OCI-LY1 (cell line): ENCODE data around the gene VAV3.

Source experiments
- H2AFZ ChIP-seq: fragments of 200-600 bp; sonication (generic), shearing (Covaris generic); 2 replicates; pipeline ENCODE4 v1.6.0; 2014; ENCODE audit warnings: antibody characterized with exemption, mild to moderate bottlenecking, low read length
- H3F3A ChIP-seq: fragments of 200-600 bp; sonication (generic), shearing (Covaris generic); 2 replicates; pipeline ENCODE4 v1.6.0; 2014; ENCODE audit warnings: mild to moderate bottlenecking, antibody characterized with exemption, low read length, moderate library complexity; ENCODE audit not compliant: insufficient read depth
- H3K27ac ChIP-seq: fragments of 200-600 bp; sonication (generic); 2 replicates; pipeline ENCODE4 v1.5.1; 2014; ENCODE audit warnings: low read length, mixed run types, mild to moderate bottlenecking, low read depth; ENCODE audit not compliant: poor library complexity, severe bottlenecking
- H3K27me3 ChIP-seq: fragments of 200-600 bp; sonication (generic); 2 replicates; pipeline ENCODE4 v1.6.0; 2014; ENCODE audit warnings: antibody characterized with exemption, mild to moderate bottlenecking, low read length, moderate library complexity; ENCODE audit not compliant: insufficient read depth
- H3K36me3 ChIP-seq: fragments of 200-600 bp; sonication (generic); 2 replicates; pipeline ENCODE4 v1.6.1; 2014; ENCODE audit warnings: mild to moderate bottlenecking, antibody characterized with exemption, low read length, moderate library complexity, mixed read lengths; ENCODE audit not compliant: insufficient read depth
- H3K4me1 ChIP-seq: fragments of 200-600 bp; sonication (generic); 2 replicates; pipeline ENCODE4 v1.5.1; 2014; ENCODE audit warnings: mild to moderate bottlenecking, low read length, moderate library complexity; ENCODE audit not compliant: insufficient read depth, severe bottlenecking
- H3K4me2 ChIP-seq: fragments of 200-600 bp; sonication (generic), shearing (Covaris generic); 2 replicates; pipeline ENCODE4 v1.6.1; 2014; ENCODE audit warnings: low read length
- H3K4me3 ChIP-seq: fragments of 200-600 bp; sonication (generic); 2 replicates; pipeline ENCODE4 v1.5.1; 2014; ENCODE audit warnings: low read length, low read depth, mild to moderate bottlenecking, mixed read lengths; ENCODE audit not compliant: poor library complexity, severe bottlenecking
- H3K79me2 ChIP-seq: fragments of 200-600 bp; shearing (Covaris generic); 2 replicates; pipeline ENCODE4 v1.6.1; 2016; ENCODE audit warnings: mixed run types, low read length, mixed read lengths; ENCODE audit not compliant: insufficient read depth
- H3K9ac ChIP-seq: fragments of 200-600 bp; sonication (generic), shearing (Covaris generic); 2 replicates; pipeline ENCODE4 v1.6.1; 2014; ENCODE audit warnings: mild to moderate bottlenecking, low read length, mixed read lengths
- H3K9me2 ChIP-seq: fragments of 200-600 bp; sonication (generic), shearing (Covaris generic); 2 replicates; pipeline ENCODE4 v1.6.1; 2014; ENCODE audit warnings: low read depth, mild to moderate bottlenecking, low read length, mixed read lengths
- H3K9me3 ChIP-seq: fragments of 200-600 bp; shearing (Covaris generic); 2 replicates; pipeline ENCODE4 v1.6.1; 2014; ENCODE audit warnings: low read length, mixed read lengths
- H4K20me1 ChIP-seq: fragments of 200-600 bp; sonication (generic), shearing (Covaris generic); 2 replicates; pipeline ENCODE4 v1.6.0; 2016; ENCODE audit warnings: mild to moderate bottlenecking, low read length; ENCODE audit not compliant: insufficient read depth
- CTCF ChIP-seq: fragments of 200-600 bp; sonication (generic), shearing (Covaris generic); IDR thresholded peaks from 2 replicates; pipeline ENCODE4 v1.5.1; 2017; ENCODE audit warnings: mild to moderate bottlenecking, antibody characterized with exemption, low read length, moderate library complexity, mixed read lengths
- EZH2 ChIP-seq: fragments of 200-600 bp; sonication (generic), shearing (Covaris generic); IDR thresholded peaks from 2 replicates; pipeline ENCODE4 v1.8.0; 2017; ENCODE audit warnings: borderline replicate concordance, mixed run types, mild to moderate bottlenecking, antibody characterized with exemption, low read length, moderate library complexity, mixed read lengths

The VAV3 gene

GRCh38 chr1:107535091-107535490, 429.9 kb downstream of the VAV3 start:
- H3F3A ChIP-seq: no peaks in the 10 kb centered on the region
- H4K20me1 ChIP-seq: no peaks in the 10 kb centered on the region
- H3K36me3 ChIP-seq: no peaks in the 10 kb centered on the region
- H2AFZ ChIP-seq: no peak overlapping the region
- no peak overlapping the region for H3K4me2 ChIP-seq
- no peaks in the 10 kb centered on the region for H3K27me3 ChIP-seq
- H3K79me2 ChIP-seq: no peaks in the 10 kb centered on the region
- no peaks in the 10 kb centered on the region for H3K4me1 ChIP-seq
- H3K9ac ChIP-seq: no peak overlapping the region
- no peak overlapping the region for H3K4me3 ChIP-seq
- H3K9me3 ChIP-seq: no peaks in the 10 kb centered on the region
- H3K27ac ChIP-seq: no peak overlapping the region
- no peak for TF ChIP-seq EZH2
- TF ChIP-seq CTCF: no peak
- no peaks in the 10 kb centered on the region for H3K9me2 ChIP-seq

DNA sequence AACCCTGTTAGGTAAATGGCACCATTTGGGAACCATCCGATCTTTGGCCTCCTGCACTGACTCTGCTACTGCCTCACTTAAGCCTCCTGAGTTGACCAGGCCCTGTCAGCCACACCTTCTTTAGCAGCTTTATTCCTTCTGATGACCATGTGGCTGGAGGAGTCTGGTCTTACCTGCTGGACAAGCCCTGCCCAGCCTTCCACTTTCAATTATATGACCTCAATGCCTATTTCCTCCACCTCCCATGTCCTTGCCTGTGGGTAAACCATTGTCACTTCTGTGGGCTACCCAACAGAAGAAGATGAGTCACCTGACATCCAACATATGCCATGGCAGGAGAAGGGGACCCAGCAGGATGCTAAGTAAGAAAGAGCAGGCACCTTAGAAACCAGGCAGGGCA, 430.3 kb downstream of the VAV3 start:
- H3F3A ChIP-seq: no peaks in the 10 kb centered on the region
- H3K27ac ChIP-seq: no peak overlapping the region
- no peaks in the 10 kb centered on the region for H3K79me2 ChIP-seq
- H3K36me3 ChIP-seq: no peaks in the 10 kb centered on the region
- no peak overlapping the region for H2AFZ ChIP-seq
- no peak overlapping the region for H3K9ac ChIP-seq
- no peaks in the 10 kb centered on the region for H4K20me1 ChIP-seq
- no peak overlapping the region for H3K4me2 ChIP-seq
- no peaks in the 10 kb centered on the region for H3K4me1 ChIP-seq
- no peaks in the 10 kb centered on the region for H3K9me3 ChIP-seq
- no peaks in the 10 kb centered on the region for H3K27me3 ChIP-seq
- H3K9me2 ChIP-seq: no peaks in the 10 kb centered on the region
- TF ChIP-seq CTCF: no peak
- no peak overlapping the region for H3K4me3 ChIP-seq

GRCh38 chr1:107533436-107533835, 431.5 kb downstream of the VAV3 start:
- no peak overlapping the region for H3K9ac ChIP-seq
- H3K9me2 ChIP-seq: no peaks in the 10 kb centered on the region

More at GRCh38 chr1:107533436-107533835, 431.5 kb downstream of the VAV3 start:
- no peak for TF ChIP-seq EZH2
- TF ChIP-seq CTCF: no peak
- Histone ChIP-seq H4K20me1 (no peaks in the 10 kb centered on the region), H3K9me3 (no peaks in the 10 kb centered on the region), H3K36me3 (no peaks in the 10 kb centered on the region), H3F3A (no peaks in the 10 kb centered on the region), H3K4me3 (no peak overlapping the region), H3K4me2 (no peak overlapping the region), H3K79me2 (no peaks in the 10 kb centered on the region), H2AFZ (no peak overlapping the region), H3K27me3 (no peaks in the 10 kb centered on the region), H3K4me1 (no peaks in the 10 kb centered on the region), H3K27ac (no peak overlapping the region)
